GM12892 (cell line): ENCODE data around the gene THADA.

Experiments used
- DNase-seq: peaks from one replicate; pipeline ENCODE4 v3.0.0; 2011; ENCODE audit not compliant: insufficient read length
- FAIRE-seq: peaks from 2 replicates; lab custom pipeline; 2011; peaks lifted over from hg19 to GRCh38; lab: Jason Lieb, UNC
- POLR2A ChIP-seq: IDR thresholded peaks from 2 replicates; pipeline ENCODE4 v1.6.1; 2011; ENCODE audit warnings: low read depth, low read length, control low read depth
- POLR2AphosphoS5 ChIP-seq: IDR thresholded peaks from 2 replicates; pipeline ENCODE4 v1.6.1; 2011; ENCODE audit warnings: low read depth, low read length, control low read depth
- TAF1 ChIP-seq: IDR thresholded peaks from 2 replicates; pipeline ENCODE4 v1.6.1; 2011; ENCODE audit warnings: low read depth, mild to moderate bottlenecking, control low read depth, low read length, borderline replicate concordance

THADA gene

DNA sequence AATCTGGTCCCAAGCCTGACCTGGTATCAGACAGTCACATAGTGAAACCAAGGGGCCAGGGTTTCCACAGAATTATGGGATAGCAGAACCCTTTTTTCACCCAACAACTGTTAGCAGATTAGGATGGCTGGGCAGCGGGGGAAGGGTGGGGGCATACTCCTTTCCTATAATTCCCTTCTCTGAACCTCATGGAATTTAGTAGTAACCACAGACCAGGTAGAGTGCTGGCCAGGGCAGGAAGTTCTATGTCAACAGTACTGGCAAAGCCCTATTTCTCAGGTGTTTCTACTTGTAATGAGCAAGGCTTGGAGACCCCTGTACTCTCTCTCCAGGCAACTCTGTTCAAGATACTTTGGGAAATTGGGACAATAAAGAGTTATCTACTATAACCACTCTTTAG is 174.6 kb downstream of the THADA start:
- TF ChIP-seq TAF1: no peak
- TF ChIP-seq POLR2A: no peak
- no peak for TF ChIP-seq POLR2AphosphoS5
- no peak for DNase-seq

DNA sequence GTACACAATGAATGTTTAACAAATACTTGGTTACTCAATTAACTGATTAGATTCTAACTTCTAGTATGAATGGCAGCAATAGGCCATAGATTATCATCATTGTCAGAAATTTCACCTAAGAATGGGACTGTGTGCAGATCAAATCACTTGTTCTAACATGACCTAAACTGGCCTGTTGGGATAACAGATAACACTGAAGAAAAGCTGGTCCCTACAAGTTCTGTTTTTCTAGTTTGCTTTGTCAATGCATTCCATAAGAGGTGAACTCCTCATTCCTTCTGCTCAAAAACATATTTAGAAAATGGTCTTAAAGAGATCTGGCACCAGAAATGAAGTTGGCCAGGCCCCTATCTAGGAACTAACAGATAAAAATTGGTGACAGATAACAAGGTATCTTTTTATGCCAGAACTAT is 175.4 kb downstream of the THADA start:
- FAIRE-seq (no peak), DNase-seq (no peak)
- no peak for TF ChIP-seq POLR2A

More for the DNA sequence above, 174.6 kb downstream of the THADA start:
- FAIRE-seq: no peak

DNA sequence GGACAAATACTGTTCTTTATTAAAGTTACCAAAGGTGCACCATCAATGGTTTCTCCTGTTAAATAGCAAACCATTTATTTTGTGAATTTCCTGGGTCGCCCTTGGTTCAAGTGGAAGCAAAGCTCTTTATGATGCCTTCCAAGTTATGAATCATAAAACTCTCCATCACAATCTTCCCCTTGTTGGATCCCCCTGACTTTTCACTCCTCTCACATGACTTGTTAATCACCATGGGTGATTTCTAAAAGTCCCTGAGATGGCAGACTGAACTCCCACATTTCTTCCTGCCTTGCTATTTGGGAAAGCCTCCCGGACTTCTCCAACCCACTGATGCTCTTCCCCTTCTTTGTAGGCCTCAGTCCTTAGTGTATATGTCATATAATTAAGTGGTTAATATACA is 176.0 kb downstream of the THADA start:
- DNase-seq (no peak), FAIRE-seq (no peak)
- no peak for TF ChIP-seq POLR2A
- TF ChIP-seq POLR2AphosphoS5: no peak
- no peak for TF ChIP-seq TAF1

DNA sequence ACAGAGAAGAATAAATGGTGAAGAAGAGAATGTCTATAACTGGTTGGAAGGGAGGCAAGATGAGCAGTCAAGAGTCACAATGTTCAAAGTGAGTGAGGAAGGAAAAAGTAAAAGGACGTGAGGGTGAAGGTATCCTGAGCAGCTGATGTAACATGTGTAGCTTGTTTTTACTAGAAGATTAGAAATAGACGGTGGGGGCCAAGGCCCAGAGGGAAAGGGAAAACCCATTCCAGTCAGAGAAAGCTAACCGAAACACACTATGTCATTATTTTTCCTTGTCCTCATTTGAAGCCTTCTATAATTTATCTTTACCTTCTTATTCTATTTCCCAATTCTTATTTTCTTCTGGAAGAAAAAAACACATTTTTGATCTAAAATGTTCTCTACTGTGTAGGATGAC is 176.6 kb downstream of the THADA start:
- FAIRE-seq (peak; percentile 14), DNase-seq (no peak)
- TF ChIP-seq POLR2AphosphoS5: no peak
- TF ChIP-seq TAF1: no peak
- TF ChIP-seq POLR2A: no peak

DNA sequence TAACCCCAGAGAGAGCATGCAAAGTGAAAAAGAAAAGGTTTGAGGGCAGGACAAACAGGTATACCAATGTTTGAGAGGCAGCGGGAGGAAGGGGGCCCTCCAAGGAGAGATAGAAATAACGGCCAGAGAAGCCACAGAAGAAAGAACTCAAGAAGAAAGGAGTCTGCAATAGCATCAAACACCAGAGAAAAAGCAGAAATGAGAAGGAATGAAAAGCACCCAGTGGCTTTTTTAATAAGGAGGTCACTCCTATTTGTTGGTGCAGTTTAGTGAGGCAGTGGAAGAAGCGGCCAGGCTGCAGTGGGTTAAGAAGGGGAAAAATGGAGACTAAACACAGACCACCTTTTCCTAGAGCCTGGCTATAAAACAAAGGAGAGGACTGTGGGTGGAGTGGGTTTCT is 177.2 kb downstream of the THADA start:
- FAIRE-seq (no peak), DNase-seq (no peak)
- TF ChIP-seq POLR2A (no peak), TAF1 (no peak), POLR2AphosphoS5 (no peak)

DNA sequence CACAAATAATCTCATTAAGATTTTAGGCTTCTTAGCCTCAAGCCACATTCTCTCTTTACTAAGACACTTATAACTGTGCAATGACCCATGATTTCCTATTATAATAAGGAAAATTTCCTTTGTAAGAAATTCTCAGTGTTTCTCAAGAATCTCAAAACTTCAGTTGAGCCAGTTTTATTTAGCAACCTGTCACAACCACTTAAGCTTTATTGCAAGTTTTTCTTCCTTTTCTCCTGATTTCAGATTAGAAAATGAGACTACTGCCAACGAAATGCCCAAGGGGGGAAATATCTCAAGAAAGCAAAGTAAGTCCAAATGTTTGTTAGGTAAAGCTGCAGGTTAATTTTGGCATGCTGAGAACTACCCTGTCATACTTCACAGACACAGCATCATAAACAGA is 178.5 kb downstream of the THADA start:
- DNase-seq: no peak
- TF ChIP-seq POLR2A: no peak
- FAIRE-seq: no peak

DNA sequence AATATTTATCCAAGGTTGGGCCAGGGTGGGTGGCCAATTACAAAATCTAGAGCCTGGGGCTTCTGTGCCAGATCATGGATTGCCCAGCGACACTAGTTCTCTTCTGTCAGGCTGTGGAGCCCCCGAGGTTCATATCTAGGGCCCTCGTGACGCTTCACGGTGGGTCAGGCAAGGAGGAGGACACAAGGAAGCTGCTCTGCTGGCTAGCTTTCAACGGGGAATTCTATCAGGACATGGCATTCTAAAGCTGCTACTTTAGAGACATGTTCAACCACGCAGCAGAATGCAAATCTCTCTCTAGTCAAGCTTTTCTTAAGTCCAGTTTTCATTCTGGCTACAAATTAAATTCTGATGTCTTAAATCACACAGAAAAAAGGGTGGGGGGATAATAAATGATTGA is 180.2 kb downstream of the THADA start:
- DNase-seq (no peak), FAIRE-seq (no peak)
- TF ChIP-seq POLR2AphosphoS5 (no peak), TAF1 (no peak), POLR2A (no peak)

DNA sequence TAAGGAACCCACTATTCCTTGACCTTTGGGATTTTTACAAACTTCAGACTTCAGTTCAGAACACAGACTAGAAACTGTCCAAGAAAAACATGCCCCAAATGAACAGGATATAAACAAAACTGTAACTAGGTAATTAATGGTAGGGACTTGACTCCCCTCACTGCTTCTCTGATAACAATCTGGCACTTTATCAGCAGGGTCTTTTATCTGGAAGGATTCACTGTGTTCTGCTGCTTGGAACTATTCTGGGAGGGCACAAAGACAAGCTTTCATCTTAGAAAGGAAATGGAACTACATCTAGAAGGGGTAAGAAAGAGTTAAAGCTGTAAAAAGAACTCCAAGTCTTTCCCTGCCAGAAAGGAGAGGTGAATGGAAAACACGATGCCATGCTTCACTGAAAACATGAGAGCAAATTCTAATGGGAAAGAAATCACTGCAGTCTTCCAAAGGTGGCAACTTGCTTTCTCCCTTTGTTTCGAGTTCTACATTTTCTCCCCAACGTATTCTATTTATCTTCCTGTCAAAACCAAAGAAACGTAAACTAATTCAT is 181.2 kb downstream of the THADA start:
- DNase-seq (no peak), FAIRE-seq (no peak)
- no peak for TF ChIP-seq POLR2AphosphoS5

DNA sequence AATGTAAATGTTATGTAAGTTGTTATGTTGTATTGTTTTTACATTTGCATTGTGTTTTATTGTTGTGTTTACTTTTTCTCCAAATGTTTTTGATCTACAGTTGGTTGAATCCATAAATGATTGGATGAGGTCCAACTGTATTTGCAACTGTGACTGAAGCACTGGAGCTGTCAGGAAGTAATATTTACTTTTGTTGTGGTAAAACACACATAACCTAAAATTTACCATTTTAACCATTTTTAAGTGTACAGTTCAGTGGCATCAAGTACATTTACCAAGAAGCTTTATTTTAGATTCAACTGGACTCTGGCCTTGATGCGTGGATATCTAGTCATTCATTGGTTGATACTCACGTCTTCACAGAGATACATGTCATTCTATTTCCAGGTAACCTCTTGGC is 181.8 kb downstream of the THADA start:
- no peak for DNase-seq
- FAIRE-seq: no peak
- TF ChIP-seq TAF1 (no peak), POLR2A (no peak), POLR2AphosphoS5 (no peak)

DNA sequence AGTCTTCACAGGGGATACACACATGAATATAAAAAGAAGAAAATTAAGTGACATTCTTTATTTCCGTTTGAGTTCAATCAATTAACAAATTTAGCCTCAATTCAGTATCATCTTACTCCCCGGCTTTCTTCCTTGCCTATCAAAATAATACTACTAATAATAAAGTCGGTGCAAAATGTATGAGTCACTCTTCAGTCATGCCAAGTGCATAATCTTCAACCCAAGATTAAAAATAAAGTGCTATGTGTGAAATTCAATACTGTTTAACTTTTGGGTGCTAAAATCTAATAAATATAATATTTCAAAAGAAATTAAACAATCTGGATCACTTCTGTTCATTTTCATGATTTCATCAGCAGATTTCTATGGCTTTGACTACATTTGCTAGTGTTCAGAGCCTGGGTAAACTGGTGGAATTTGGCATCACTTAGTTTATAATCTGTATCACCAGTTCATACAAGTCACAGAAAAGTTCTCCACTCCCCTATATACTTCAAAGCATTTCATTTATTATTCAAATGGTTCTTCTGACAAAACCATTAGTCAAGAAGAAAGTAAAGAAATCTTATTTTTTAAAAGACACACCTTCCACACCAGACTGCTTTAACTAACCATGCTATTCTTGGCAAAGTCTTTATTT is 183.6 kb downstream of the THADA start:
- DNase-seq: no peak
- TF ChIP-seq POLR2AphosphoS5 (no peak), TAF1 (no peak), POLR2A (no peak)
- no peak for FAIRE-seq

DNA sequence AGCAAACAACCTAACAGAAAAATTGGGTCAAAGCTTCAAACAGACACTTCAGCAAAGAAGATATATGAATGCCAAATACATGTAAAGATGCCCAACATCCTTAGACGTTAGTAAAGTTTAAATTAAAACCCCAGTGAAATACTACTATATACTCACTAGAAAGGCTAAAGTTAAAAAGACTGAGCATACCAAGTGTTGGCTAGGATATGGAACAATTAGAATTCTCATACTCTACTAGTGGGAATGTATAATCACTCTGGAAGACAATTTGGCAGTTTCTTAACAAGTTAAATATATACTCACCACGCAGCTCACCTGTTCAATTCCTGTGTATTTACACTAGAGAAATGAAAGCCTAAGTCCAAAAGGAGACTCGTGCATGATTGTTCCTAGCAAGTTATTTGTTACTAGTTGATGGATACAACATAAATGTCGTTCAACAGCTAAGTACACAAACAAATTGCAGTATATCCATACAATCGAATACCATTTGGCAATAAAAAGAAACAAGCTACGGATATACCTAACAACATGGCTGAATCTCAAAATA is 185.7 kb downstream of the THADA start:
- FAIRE-seq (no peak), DNase-seq (no peak)
- TF ChIP-seq POLR2AphosphoS5 (no peak), POLR2A (no peak), TAF1 (no peak)

DNA sequence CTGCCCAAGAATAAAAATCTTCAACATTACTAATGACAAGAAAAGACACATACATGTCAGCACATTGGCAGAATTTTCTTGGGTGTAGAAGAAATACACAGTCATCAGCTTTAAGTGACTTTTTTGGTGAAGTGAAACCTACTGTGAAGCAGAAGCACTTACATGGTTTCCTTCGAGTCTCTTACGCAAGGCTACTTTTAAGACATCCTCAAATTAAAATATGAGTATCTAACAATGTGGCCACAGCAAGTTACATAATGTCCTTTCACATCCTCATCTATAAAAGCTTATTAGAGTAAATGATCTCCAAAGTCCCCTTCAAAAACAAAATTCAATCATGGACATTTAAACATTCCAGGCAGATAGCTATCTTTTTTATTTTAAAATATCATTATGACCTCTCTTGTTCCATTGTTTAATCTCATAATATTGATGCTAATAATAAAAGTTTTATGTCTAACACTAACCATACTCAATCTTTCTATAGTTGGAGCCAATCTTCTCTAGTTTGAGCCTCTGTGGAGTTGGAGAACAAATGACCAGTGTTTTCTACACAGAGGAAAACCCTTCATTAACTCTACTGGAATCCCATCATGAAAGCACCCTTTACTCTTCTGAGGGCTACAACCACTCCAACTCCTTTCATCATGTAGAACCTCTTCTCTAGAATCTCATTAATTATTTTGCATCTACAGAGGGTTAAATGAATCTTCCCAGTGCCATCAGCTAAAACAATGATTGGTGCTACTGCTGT is 187.3 kb downstream of the THADA start:
- no peak for DNase-seq
- peak; percentile 87 for FAIRE-seq
- no peak for TF ChIP-seq POLR2AphosphoS5
- no peak for TF ChIP-seq POLR2A
- TF ChIP-seq TAF1: no peak
